AG04450 (cell line): ENCODE results near the gene TTC22. TPM values are rescaled to one million over a fixed set of nuclear protein-coding genes. Genes with fewer than 3 reads are reported as not detected.

Source experiments
- CTCF ChIA-PET: fragments of 300-600, 350-600 bp; formaldehyde crosslinking; extraction: SDS; loops from one replicate; lab custom pipeline; 2022; ENCODE audit warnings: antibody characterized with exemption, inconsistent platforms; lab: Charles Lee
- POLR2A ChIA-PET: fragments of 350-600 bp; formaldehyde crosslinking; extraction: SDS; loops from one replicate; lab custom pipeline; 2021; ENCODE audit warnings: antibody characterized with exemption, inconsistent platforms; lab: Yijun Ruan, JAX
- DNase-seq: peaks from one replicate; pipeline ENCODE4 v3.0.0-alpha.2; 2011; ENCODE audit warnings: low read depth, low spot score
- H3K27ac ChIP-seq: one replicate; pipeline ENCODE4 v1.5.1; 2012; ENCODE audit warnings: low read depth, low read length, control low read depth
- H3K27me3 ChIP-seq: one replicate; pipeline ENCODE4 v1.6.0; 2012; ENCODE audit warnings: low read length; ENCODE audit not compliant: control insufficient read depth, insufficient read depth
- H3K4me3 ChIP-seq: 2 replicates; pipeline ENCODE4 v1.5.1; 2011; ENCODE audit warnings: mild to moderate bottlenecking, low read depth, low read length, control low read depth
- H3K9me3 ChIP-seq: 2 replicates; pipeline ENCODE4 v1.5.1; 2012; ENCODE audit warnings: low read length; ENCODE audit not compliant: control insufficient read depth, insufficient read depth
- CTCF ChIP-seq: IDR thresholded peaks from 2 replicates; pipeline ENCODE4 v1.5.1; 2011; ENCODE audit warnings: low read depth, low read length, control low read depth, inconsistent platforms
- polyA plus RNA-seq: library from polyadenylated mRNA; depleted of rRNA; stranded (reverse); fragments of >200 nt; gene quantifications from 2 replicates; pipeline ENCODE4 v1.2.3, GENCODE V29; 2011

Gene TTC22
- polyA plus RNA-seq, 1 experiment = not detected

- no peak for TF ChIP-seq CTCF
- no peak for DNase-seq
- H3K27me3 ChIP-seq = peaks cover 6% of the 10 kb centered on the region
- POLR2A ChIA-PET = no interaction called here
- no peak overlapping the region for H3K27ac ChIP-seq
- H3K4me3 ChIP-seq = no peak overlapping the region
- CTCF ChIA-PET = no interaction called here
- H3K9me3 ChIP-seq = no peaks in the 10 kb centered on the region
Measured at GRCh38 chr1:54754486-54755285, 46.4 kb downstream of the TTC22 start.

- DNase-seq = no peak
- Histone ChIP-seq H3K27ac (no peak overlapping the region), H3K27me3 (peaks cover 8% of the 10 kb centered on the region), H3K4me3 (no peak overlapping the region), H3K9me3 (no peaks in the 10 kb centered on the region)
- TF ChIP-seq CTCF = no peak
- ChIA-PET CTCF (no interaction called here), POLR2A (no interaction called here)
Measured at GRCh38 chr1:54754045-54754444, 47.1 kb downstream of the TTC22 start.

- H3K27me3 ChIP-seq = peaks cover 11% of the 10 kb centered on the region
- TF ChIP-seq CTCF = no peak
- ChIA-PET POLR2A (no interaction called here), CTCF (no interaction called here)
- H3K9me3 ChIP-seq = no peaks in the 10 kb centered on the region
- H3K4me3 ChIP-seq = no peak overlapping the region
- H3K27ac ChIP-seq = no peak overlapping the region
- DNase-seq = no peak
Measured at GRCh38 chr1:54751426-54751825, 49.7 kb downstream of the TTC22 start.

GRCh38 chr1:54750596-54750995 lies 50.5 kb downstream of the TTC22 start:
- Histone ChIP-seq H3K27ac (no peak overlapping the region), H3K27me3 (peaks cover 11% of the 10 kb centered on the region), H3K4me3 (no peak overlapping the region), H3K9me3 (no peaks in the 10 kb centered on the region)
- no peak for DNase-seq
- no peak for TF ChIP-seq CTCF
- POLR2A ChIA-PET = interaction anchor here (0.6 kb wide), 1 partner anchor 61 kb away, joined by 5 read pairs; no protein-coding TSS in a partner anchor
- CTCF ChIA-PET = no interaction called here

- H3K4me3 ChIP-seq = no peak overlapping the region
- H3K9me3 ChIP-seq = no peaks in the 10 kb centered on the region
- H3K27me3 ChIP-seq = peaks cover 11% of the 10 kb centered on the region
- ChIA-PET POLR2A (no interaction called here), CTCF (no interaction called here)
- TF ChIP-seq CTCF = no peak
- H3K27ac ChIP-seq = no peak overlapping the region
- DNase-seq = no peak
Measured at GRCh38 chr1:54748094-54748835, 52.9 kb downstream of the TTC22 start.
